Measurements from ENCODE around the gene LRTM1.

The LRTM1 gene

GRCh38 chr3:54928046-54928770 lies at the start of gene LRTM1:
Gene LRTM1, minus strand, starts transcription at chr3:54928059. Its CDS starts 148 bp downstream, at chr3:54927911.
- no peak for DNase-seq

DNA sequence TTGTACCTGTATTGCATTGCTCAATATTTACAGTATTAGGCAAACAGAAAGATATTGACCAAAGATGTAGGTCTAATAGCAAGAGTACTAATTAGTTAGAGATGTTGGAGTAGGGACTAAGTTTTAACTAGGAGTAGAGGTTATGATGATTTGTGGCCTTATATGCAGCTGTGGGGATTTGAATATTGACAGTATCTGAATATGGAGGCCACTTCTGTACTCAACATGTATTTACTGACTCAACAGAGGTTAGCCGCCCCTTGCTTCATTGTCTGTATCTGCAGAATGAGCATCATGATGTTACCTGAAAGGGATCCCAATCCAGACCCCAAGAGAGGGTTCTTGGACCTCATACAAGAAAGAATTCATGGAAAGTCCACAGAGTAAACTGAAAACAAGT lies 49.6 kb upstream of the LRTM1 start:
- no peak for DNase-seq

GRCh38 chr3:54970895-54971294 lies 43.0 kb upstream of the LRTM1 start:
- peak; percentile 31 for DNase-seq

GRCh38 chr3:54969652-54970051 lies 41.8 kb upstream of the LRTM1 start:
- no peak for DNase-seq

- DNase-seq, result peak; percentile 79
Observed at GRCh38 chr3:54968546-54969172, 40.8 kb upstream of the LRTM1 start.

GRCh38 chr3:54967731-54968161 lies 39.9 kb upstream of the LRTM1 start:
- DNase-seq, result peak; percentile 70

- no peak for DNase-seq
Observed at GRCh38 chr3:54966979-54967378, 39.1 kb upstream of the LRTM1 start.

- DNase-seq, result peak; percentile 94
Observed at GRCh38 chr3:54965746-54966145, 37.9 kb upstream of the LRTM1 start.

DNA sequence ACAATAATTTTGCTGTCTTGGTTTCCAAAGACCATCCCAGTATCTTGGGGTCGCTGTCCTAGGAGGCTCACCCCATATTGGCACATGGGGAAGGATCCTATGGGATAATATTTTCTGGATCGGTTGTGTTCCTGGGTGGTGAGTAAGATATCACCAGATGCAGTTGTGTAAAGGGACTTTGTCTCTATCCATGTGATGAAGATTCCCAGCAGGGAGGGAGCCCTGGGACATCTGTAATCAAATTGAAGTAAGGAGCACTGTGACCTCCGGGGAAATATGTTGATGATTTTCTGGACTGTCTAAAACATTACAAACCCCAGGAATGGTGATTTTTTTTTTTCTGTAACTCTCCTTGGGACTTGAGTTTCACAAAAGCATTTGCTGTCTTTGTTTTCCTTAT lies 36.2 kb upstream of the LRTM1 start:
- no peak for DNase-seq

DNA sequence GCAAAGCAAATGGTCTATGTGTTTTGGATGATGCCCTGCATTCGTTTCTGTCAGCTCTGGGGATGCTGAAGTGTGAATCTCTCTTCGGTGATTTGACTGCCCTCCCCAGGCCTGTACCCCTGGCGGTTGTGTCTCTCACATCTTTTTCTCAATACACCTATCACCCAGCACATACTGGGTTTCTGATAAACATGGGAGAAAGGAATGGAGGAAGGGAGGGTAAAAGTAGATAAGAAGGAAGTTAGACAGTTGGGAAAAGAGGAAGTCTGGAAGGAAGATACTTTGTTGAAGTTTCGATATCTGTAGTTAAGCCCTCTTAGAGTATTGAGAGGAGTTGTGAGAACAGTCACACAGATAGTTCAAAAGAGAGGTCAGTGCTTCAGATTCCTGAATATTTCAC lies 35.8 kb upstream of the LRTM1 start:
- DNase-seq, result no peak

- DNase-seq, result no peak
Observed at GRCh38 chr3:54962200-54962599, 34.3 kb upstream of the LRTM1 start.

- peak; percentile 17 for DNase-seq
Observed at GRCh38 chr3:54960701-54961100, 32.8 kb upstream of the LRTM1 start.

DNA sequence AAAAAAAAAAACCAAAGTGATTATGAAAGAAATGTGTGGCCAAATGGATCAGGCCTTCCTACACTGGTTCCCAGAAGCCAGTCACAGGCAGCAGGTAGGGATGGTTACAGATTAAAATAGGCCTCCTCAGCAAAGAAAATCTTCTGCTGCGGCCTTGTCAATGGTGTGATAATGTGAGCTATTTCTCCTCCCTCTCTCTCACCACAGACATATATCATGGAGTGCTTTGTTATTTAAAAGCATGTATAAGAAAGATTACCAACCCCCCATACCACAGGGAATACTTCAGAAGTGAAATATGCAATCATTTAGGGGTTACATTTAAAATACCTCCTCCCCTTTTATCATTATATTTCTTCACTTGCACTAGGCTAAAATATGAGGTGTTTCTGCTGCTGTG lies 32.2 kb upstream of the LRTM1 start:
- no peak for DNase-seq

- DNase-seq, result peak; percentile 22
Observed at GRCh38 chr3:54957711-54958110, 29.9 kb upstream of the LRTM1 start.

- DNase-seq, result no peak
Observed at GRCh38 chr3:54955941-54956340, 28.1 kb upstream of the LRTM1 start.

- DNase-seq, result no peak
Observed at GRCh38 chr3:54955496-54955895, 27.6 kb upstream of the LRTM1 start.

DNA sequence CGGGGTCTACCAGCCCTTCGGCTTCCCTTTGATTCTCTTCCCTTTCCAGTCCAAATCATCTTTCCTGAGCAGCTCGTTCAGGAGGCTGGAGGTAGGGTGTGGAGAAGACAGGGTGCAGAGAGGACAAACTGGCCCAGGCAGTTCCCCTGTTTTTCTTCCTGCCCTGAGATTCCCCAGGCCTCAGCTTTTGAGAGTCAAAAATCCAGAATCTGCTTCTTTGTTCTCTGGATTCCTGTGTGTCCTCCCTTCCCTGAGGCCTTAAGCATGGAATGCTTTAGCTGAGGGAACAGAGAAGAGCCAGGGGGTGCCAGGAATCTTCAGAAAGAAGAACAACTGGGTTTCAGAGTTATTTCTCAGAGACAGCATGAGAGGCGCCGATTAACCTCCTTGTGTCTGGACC lies 26.7 kb upstream of the LRTM1 start:
- DNase-seq, result peak; percentile 51

- DNase-seq, result peak; percentile 96
Observed at GRCh38 chr3:54954022-54954421, 26.2 kb upstream of the LRTM1 start.

GRCh38 chr3:54951405-54951804 lies 23.5 kb upstream of the LRTM1 start:
- DNase-seq, result peak; percentile 92

DNA sequence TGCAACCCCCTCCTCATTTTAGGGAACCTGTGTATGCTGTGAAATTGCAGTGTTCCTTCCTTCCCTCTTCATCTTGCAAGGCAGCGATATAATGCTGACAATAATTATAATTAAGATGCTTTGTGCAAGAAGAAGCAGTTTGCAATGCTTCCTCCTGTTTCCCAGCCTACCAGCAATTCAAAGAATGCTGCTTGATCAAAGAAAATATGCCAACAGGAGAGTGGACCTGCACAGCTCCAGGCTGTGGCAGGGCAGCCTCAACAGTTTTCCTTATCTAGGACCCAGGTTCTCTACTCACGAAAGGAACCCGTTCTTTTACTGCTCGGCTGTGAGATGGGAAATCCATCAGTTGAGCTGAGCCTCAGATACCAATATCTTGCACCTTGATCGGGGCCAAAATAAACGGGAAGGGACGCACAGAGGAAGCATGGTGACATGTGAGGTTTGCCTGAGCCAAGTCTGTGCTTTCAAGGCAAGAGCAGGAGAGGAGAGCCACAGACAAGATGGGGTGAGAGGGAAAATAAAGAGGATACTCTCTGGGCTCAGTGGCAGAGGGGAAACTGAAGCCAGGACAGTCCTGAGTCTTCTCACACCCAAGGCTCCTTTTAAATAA lies 22.6 kb upstream of the LRTM1 start:
- no peak for DNase-seq

DNA sequence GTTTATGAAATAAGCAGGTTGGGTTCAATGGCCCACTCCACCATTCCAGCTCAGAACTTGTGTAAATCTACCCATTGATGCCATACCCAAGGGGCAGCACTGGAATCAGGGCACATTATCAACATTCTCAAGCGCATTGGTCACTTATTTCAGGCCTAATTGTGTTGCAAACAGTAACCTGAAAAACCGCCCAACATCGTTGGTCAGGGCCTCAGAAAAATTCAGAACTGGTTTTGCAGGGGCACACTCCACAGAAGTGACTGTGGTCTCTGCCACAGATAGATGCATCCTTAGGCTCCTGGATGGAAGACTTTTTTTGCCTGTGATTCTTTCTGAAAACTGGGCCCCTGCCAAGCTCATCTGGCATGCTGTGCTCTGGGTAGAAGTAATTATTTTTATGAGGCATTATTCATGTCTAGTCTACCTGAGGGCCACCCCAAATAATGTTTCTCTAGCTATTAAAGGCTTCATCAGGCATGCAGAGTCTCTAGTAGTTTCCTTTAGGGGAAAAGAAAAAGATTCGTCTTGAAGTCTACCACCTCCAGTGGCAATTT lies 21.7 kb upstream of the LRTM1 start:
- DNase-seq, result no peak

- DNase-seq, result no peak
Observed at GRCh38 chr3:54941690-54942362, 14.0 kb upstream of the LRTM1 start.

DNA sequence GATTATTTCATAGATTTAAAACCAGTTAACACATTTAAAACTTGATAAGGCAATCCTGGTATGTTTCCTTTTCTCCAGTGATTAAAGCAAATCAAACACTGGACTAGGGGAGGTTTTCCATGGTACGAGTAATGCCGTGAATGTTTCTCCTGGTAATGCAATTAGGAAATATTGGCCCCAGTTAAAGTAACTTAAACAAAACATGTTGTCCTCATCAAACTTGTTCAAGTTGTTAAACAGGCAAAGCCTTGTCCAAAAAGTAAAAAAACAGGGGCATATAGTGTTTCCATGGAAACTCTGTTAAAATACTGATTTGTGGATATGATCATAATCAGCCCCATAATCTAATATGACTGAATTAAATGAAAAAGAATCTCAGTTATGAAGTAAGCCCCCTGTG lies 13.1 kb upstream of the LRTM1 start:
- no peak for DNase-seq
